Measurements from ENCODE around the gene CEACAM4.
"Not testable (repeated sequence)": the region's sequence is repeated elsewhere in the genome, so short reads cannot be mapped to it uniquely, and the experiment has no call there.

Gene CEACAM4

DNA sequence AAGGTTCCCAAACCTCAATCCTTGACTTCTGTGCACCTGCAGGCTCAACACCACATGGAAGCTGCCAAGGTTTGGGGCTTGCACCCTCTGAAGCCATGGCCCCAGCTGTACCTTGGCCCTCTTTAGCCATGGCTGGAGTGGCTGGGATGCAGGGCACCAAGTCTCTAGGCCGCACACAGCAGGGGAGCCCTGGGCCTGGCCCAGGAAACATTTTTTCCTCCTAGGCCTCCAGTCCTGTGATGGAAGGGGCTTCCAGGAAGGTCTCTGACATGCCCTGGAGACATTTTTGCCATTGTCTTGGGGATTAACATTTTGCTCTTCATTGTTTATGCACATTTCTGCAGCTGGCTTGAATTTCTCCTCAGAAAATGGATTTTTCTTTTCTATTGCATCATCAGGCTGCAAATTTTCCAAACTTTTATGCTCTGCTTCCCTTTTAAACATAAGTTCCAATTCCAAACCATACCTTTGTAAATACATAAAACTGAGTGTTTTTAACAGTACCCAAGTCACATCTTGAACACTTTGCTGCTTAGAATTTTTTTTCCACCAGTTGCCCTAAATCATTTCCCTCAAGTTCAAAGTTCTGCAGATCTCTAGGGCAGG is 44.2 kb downstream of the CEACAM4 start:
- not testable (repeated sequence) for DNase-seq

- not testable (repeated sequence) for DNase-seq
Observed at GRCh38 chr19:41581068-41581467, 45.8 kb downstream of the CEACAM4 start.

- DNase-seq, result no peak
Observed at GRCh38 chr19:41578886-41579285, 48.0 kb downstream of the CEACAM4 start.

DNA sequence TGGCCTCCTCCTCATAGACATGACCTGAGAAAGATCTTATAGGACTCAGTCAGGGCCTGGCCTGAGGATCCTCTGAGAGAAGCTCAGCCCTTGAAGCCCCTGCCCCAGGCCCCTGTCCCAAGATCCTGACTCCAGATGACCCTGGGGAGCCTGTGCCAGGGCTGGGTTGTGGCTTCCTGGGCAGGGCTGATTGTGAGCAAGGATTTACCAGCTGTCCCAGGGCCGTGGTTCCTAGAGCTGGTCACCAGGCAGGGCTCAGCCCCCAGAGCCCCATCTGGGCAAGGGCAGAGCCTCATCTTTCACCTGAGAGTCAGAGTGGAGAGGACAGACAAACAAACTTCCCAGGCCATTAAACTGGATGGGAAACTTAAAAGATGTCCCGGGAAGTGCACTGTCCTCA is 49.0 kb downstream of the CEACAM4 start:
- no peak for DNase-seq

- DNase-seq, result no peak
Observed at GRCh38 chr19:41577144-41577830, 49.6 kb downstream of the CEACAM4 start.

GRCh38 chr19:41575998-41576397 is 50.9 kb downstream of the CEACAM4 start, which contains the start of gene CEACAM21:
Gene CEACAM21 (plus strand): TSS chr19:41576166. CDS start chr19:41576275, 109 bp downstream.
- peak; percentile 74 for DNase-seq

DNA sequence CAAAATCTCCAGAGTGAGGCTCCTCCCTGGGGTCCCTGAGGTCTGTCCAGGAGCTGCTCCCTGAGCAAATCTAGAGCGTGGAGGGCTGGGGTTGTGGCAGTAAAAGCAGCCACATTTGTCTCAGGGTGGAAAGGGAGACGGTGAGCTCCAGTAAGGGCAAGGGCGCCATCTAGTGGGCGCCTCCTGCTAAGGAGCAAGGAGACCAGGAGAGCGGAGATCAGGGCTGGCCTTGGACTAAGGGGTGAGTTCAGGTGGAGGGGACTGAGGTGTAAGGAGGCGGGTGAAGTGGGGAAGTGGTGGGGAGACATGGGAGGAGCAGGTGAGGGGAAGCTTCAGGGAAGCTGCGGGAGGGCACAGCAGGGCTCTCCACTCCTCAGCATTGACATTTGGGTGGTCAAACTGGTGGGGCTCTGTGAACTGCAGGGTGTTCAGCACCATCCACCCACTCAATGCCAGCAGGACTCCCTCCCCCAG is 56.2 kb downstream of the CEACAM4 start:
- DNase-seq, result peak; percentile 84

DNA sequence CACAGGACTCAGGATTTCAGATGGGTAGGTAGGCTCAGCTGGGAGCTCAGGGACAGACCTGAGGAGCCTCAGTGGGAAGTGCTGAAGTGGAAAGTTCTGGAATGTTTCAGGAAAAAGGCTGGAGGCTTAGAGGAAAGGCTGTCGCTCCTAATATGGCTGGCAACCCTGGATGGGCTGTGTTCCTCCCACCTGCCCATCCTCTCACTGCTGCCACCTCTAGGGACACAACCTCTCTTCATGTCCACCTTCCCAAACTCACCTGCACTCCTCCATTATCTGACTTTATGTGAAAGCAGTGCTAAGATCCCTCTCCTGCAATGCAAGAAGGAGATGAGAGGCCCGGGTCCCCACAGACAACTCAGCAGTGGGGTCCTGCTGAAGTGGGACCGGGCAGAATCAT is 56.7 kb downstream of the CEACAM4 start:
- no peak for DNase-seq

GRCh38 chr19:41569481-41570150 is 57.3 kb downstream of the CEACAM4 start:
- DNase-seq, result no peak

Measured in CD4-positive, alpha-beta T cell treated with Interleukin-15 for 1 hour (primary cell).